ENCODE results near the gene IGSF3.

Gene IGSF3

GRCh38 chr1:116578581-116578980 is 89.0 kb downstream of the IGSF3 start:
- peaks cover 13 to 15% of the 10 kb centered on the region in 2 experiments for H3K4me1 ChIP-seq (ENCODE audit: control insufficient read depth in 1 of 2, insufficient read depth in 1 of 2, low read depth in 1 of 2, low read length in 1 of 2)
- H3K36me3 ChIP-seq: no peaks in the 10 kb centered on the region
- H3K27me3 ChIP-seq: no peaks in the 10 kb centered on the region
- no peaks in the 10 kb centered on the region for H3K9me3 ChIP-seq
- no peak overlapping the region for H3K4me3 ChIP-seq (ENCODE audit: low read depth in 1 of 2, low read length in 1 of 2)
- TF ChIP-seq CTCF (IDR thresholded peaks at IDR 0.05): no peak
- H3K27ac ChIP-seq: no peak overlapping the region

- peak overlapping the region; percentile 1 for H3K27ac ChIP-seq
- no peaks in the 10 kb centered on the region for H3K36me3 ChIP-seq
- no peak for TF ChIP-seq CTCF (IDR thresholded peaks at IDR 0.05)
- no peaks in the 10 kb centered on the region for H3K27me3 ChIP-seq
- peaks cover 13 to 15% of the 10 kb centered on the region in 2 experiments for H3K4me1 ChIP-seq (ENCODE audit: control insufficient read depth in 1 of 2, insufficient read depth in 1 of 2, low read depth in 1 of 2, low read length in 1 of 2)
- H3K9me3 ChIP-seq: no peaks in the 10 kb centered on the region
- no peak overlapping the region for H3K4me3 ChIP-seq (ENCODE audit: low read depth in 1 of 2, low read length in 1 of 2)
Observed at GRCh38 chr1:116577759-116578314, 89.7 kb downstream of the IGSF3 start.

GRCh38 chr1:116574581-116575291 is 92.8 kb downstream of the IGSF3 start:
- Histone ChIP-seq H3K4me1 (ENCODE audit: control insufficient read depth in 1 of 2, insufficient read depth in 1 of 2, low read depth in 1 of 2, low read length in 1 of 2) (peaks cover 31 to 37% of the 10 kb centered on the region in 2 experiments), H3K27me3 (no peaks in the 10 kb centered on the region), H3K27ac (no peak overlapping the region), H3K36me3 (no peaks in the 10 kb centered on the region), H3K9me3 (no peaks in the 10 kb centered on the region), H3K4me3 (ENCODE audit: low read depth in 1 of 2, low read length in 1 of 2) (no peak overlapping the region)
- peak; percentile 91 for TF ChIP-seq CTCF (IDR thresholded peaks at IDR 0.05)

- no peak for TF ChIP-seq CTCF (IDR thresholded peaks at IDR 0.05)
Observed at GRCh38 chr1:116573431-116574095, 94.0 kb downstream of the IGSF3 start.

GRCh38 chr1:116572771-116573430 is 94.6 kb downstream of the IGSF3 start:
- Histone ChIP-seq H3K9me3 (no peaks in the 10 kb centered on the region), H3K4me1 (ENCODE audit: control insufficient read depth in 1 of 2, insufficient read depth in 1 of 2, low read depth in 1 of 2, low read length in 1 of 2) (peaks cover 43 to 51% of the 10 kb centered on the region in 2 experiments), H3K36me3 (no peaks in the 10 kb centered on the region), H3K27me3 (no peaks in the 10 kb centered on the region), H3K4me3 (ENCODE audit: low read depth in 1 of 2, low read length in 1 of 2) (no peak overlapping the region), H3K27ac (no peak overlapping the region)
- no peak for TF ChIP-seq CTCF (IDR thresholded peaks at IDR 0.05)

More at GRCh38 chr1:116573431-116574095, 94.0 kb downstream of the IGSF3 start:
- peaks cover 43 to 49% of the 10 kb centered on the region in 2 experiments for H3K4me1 ChIP-seq (ENCODE audit: control insufficient read depth in 1 of 2, insufficient read depth in 1 of 2, low read depth in 1 of 2, low read length in 1 of 2)
- no peak overlapping the region for H3K4me3 ChIP-seq (ENCODE audit: low read depth in 1 of 2, low read length in 1 of 2)
- H3K27ac ChIP-seq: no peak overlapping the region
- H3K9me3 ChIP-seq: no peaks in the 10 kb centered on the region
- H3K36me3 ChIP-seq: no peaks in the 10 kb centered on the region
- no peaks in the 10 kb centered on the region for H3K27me3 ChIP-seq

Measured in neutrophil (primary cell).